H1 (cell line): ENCODE results near the gene SKIC3. TPM values are rescaled to one million over a fixed set of nuclear protein-coding genes. Genes with fewer than 3 reads are reported as not detected.

Source experiments
- CTCF ChIA-PET: fragments of 300-600 bp; sonication (Branson Sonifier 250); formaldehyde crosslinking; loops from one replicate; lab custom pipeline; 2021; ENCODE audit not compliant: partially characterized antibody; lab: Charles Lee
- POLR2A ChIA-PET: fragments of 300-600 bp; sonication (Branson Sonifier 250); formaldehyde crosslinking; loops from one replicate; lab custom pipeline; 2021; ENCODE audit warnings: inconsistent platforms; ENCODE audit not compliant: partially characterized antibody; lab: Charles Lee
- DNase-seq, 2 experiments: peaks; one replicate each; pipeline versions ENCODE4 v3.0.0 to v3.0.0-alpha.2; 2010 to 2022; ENCODE audit warnings: low spot score in 2 of 2, low read depth in 1 of 2, mixed read lengths in 1 of 2
- FAIRE-seq: peaks from 2 replicates; lab custom pipeline; 2011; peaks lifted over from hg19 to GRCh38; lab: Jason Lieb, UNC
- H2AFZ ChIP-seq: 2 replicates; pipeline ENCODE4 v1.8.1; 2012; ENCODE audit warnings: low read length, inconsistent platforms
- H2AK5ac ChIP-seq: 2 replicates; pipeline ENCODE4 v1.6.1; 2013; ENCODE audit warnings: low read depth, low read length
- H2BK120ac ChIP-seq: replicated peaks from 2 replicates; pipeline ENCODE3; 2013; ENCODE audit warnings: low read depth, low read length, inconsistent platforms
- H2BK12ac ChIP-seq: 2 replicates; pipeline ENCODE4 v1.6.1; 2013; ENCODE audit warnings: low read depth, low read length
- H2BK15ac ChIP-seq: 2 replicates; pipeline ENCODE4 v1.6.1; 2013; ENCODE audit warnings: low read length
- H2BK20ac ChIP-seq: 2 replicates; pipeline ENCODE4 v1.6.1; 2013; ENCODE audit warnings: low read length
- H2BK5ac ChIP-seq: 2 replicates; pipeline ENCODE4 v1.6.1; 2013; ENCODE audit warnings: low read depth, low read length
- H3K14ac ChIP-seq: 2 replicates; pipeline ENCODE4 v1.6.1; 2013; ENCODE audit warnings: inconsistent platforms; ENCODE audit not compliant: insufficient read length
- H3K18ac ChIP-seq: 2 replicates; pipeline ENCODE4 v1.6.1; 2013; ENCODE audit warnings: low read length; ENCODE audit errors: extremely low read depth
- H3K23ac ChIP-seq: 2 replicates; pipeline ENCODE4 v1.6.1; 2013; ENCODE audit warnings: inconsistent platforms; ENCODE audit not compliant: insufficient read length
- H3K23me2 ChIP-seq: 2 replicates; pipeline ENCODE4 v1.6.1; 2013; ENCODE audit warnings: low read depth, low read length
- H3K27ac ChIP-seq: 2 replicates; pipeline ENCODE4 v1.6.1; 2011; ENCODE audit warnings: low read depth, low read length, inconsistent platforms
- H3K27me3 ChIP-seq, 4 experiments: replicated peaks in 1 of 4; 1 replicate in 1 of 4; 2 replicates in 3 of 4; pipeline versions ENCODE4 v1.6.1 to v1.8.1; 2011 to 2013; ENCODE audit warnings: low read length in 3 of 4, mild to moderate bottlenecking in 3 of 4, inconsistent platforms in 2 of 4, mixed read lengths in 2 of 4, moderate library complexity in 1 of 4; ENCODE audit not compliant: control insufficient read depth in 3 of 4, insufficient read depth in 3 of 4; ENCODE audit errors: extremely low read depth in 1 of 4
- H3K36me3 ChIP-seq, 4 experiments: 2 replicates each; pipeline versions ENCODE4 v1.6.1 to v1.8.1; 2011 to 2013; ENCODE audit warnings: mild to moderate bottlenecking in 4 of 4, low read length in 3 of 4, moderate library complexity in 2 of 4, control low read depth in 1 of 4, inconsistent platforms in 1 of 4; ENCODE audit not compliant: insufficient read depth in 4 of 4, control insufficient read depth in 2 of 4
- H3K4ac ChIP-seq: replicated peaks from 2 replicates; pipeline ENCODE3; 2013; ENCODE audit warnings: low read length, low read depth, mixed read lengths, inconsistent platforms; ENCODE audit not compliant: insufficient read length
- H3K4me1 ChIP-seq, 4 experiments: replicated peaks in 1 of 4; 1 replicate in 1 of 4; 2 replicates in 3 of 4; pipeline versions ENCODE4 v1.6.1 to v1.8.1; 2011 to 2013; ENCODE audit warnings: low read length in 3 of 4, inconsistent platforms in 2 of 4, mixed read lengths in 1 of 4; ENCODE audit not compliant: insufficient read depth in 4 of 4, control insufficient read depth in 3 of 4
- H3K4me2 ChIP-seq, 2 experiments: 2 replicates each; pipeline versions ENCODE4 v1.6.1 to v1.8.1; 2011 to 2013; ENCODE audit warnings: low read depth in 2 of 2, low read length in 2 of 2, control low read depth in 1 of 2, inconsistent platforms in 1 of 2, mild to moderate bottlenecking in 1 of 2; ENCODE audit not compliant: insufficient read depth in 1 of 2
- H3K4me3 ChIP-seq, 4 experiments: fragments of 200-600, 300-600 bp in 1 of 4; sonication (generic), shearing (Covaris generic), sonication (Bioruptor Twin) in 1 of 4; 2 replicates each; pipeline versions ENCODE4 v1.5.1 to v1.8.1; 2011 to 2016; ENCODE audit warnings: low read length in 4 of 4, low read depth in 3 of 4, control low read depth in 2 of 4, inconsistent platforms in 2 of 4, mild to moderate bottlenecking in 2 of 4, mixed read lengths in 1 of 4, moderate library complexity in 1 of 4; ENCODE audit not compliant: insufficient read depth in 2 of 4; ENCODE audit errors: extremely low read depth in 1 of 4
- H3K56ac ChIP-seq: replicated peaks from 2 replicates; pipeline ENCODE3; 2013; ENCODE audit warnings: low read depth, mild to moderate bottlenecking, mixed read lengths, low read length, inconsistent platforms; ENCODE audit not compliant: insufficient read length
- H3K79me1 ChIP-seq: 2 replicates; pipeline ENCODE4 v1.6.1; 2013; ENCODE audit warnings: low read depth, low read length, control low read depth
- H3K79me2 ChIP-seq, 2 experiments: 2 replicates each; pipeline versions ENCODE4 v1.6.1 to v1.8.1; 2012 to 2013; ENCODE audit warnings: low read length in 2 of 2, mild to moderate bottlenecking in 2 of 2, inconsistent platforms in 1 of 2; ENCODE audit not compliant: insufficient read depth in 2 of 2, control insufficient read depth in 1 of 2
- H3K9ac ChIP-seq, 4 experiments: replicated peaks in 1 of 4; 1 replicate in 1 of 4; 2 replicates in 3 of 4; pipeline versions ENCODE4 v1.6.1 to v1.8.1; 2011 to 2013; ENCODE audit warnings: low read depth in 3 of 4, low read length in 3 of 4, control low read depth in 2 of 4, mild to moderate bottlenecking in 2 of 4, moderate library complexity in 2 of 4, inconsistent platforms in 1 of 4; ENCODE audit errors: extremely low read depth in 1 of 4
- H3K9me3 ChIP-seq, 2 experiments: 2 replicates each; pipeline versions ENCODE4 v1.6.1 to v1.8.1; 2012 to 2013; ENCODE audit warnings: mild to moderate bottlenecking in 2 of 2, moderate library complexity in 2 of 2, control low read depth in 1 of 2, inconsistent platforms in 1 of 2, low read depth in 1 of 2, low read length in 1 of 2, mixed read lengths in 1 of 2; ENCODE audit not compliant: insufficient read depth in 2 of 2
- H4K20me1 ChIP-seq, 2 experiments: replicated peaks in 1 of 2; 2 replicates each; pipeline versions ENCODE3 to v1.8.1; 2011 to 2013; ENCODE audit warnings: inconsistent platforms in 2 of 2, low read length in 2 of 2, mild to moderate bottlenecking in 1 of 2; ENCODE audit not compliant: insufficient read depth in 2 of 2, control insufficient read depth in 1 of 2
- H4K5ac ChIP-seq: 2 replicates; pipeline ENCODE4 v1.6.1; 2013; ENCODE audit warnings: low read length, low read depth, mixed read lengths, inconsistent platforms; ENCODE audit not compliant: insufficient read length
- H4K8ac ChIP-seq: 2 replicates; pipeline ENCODE4 v1.8.0; 2013; ENCODE audit warnings: mild to moderate bottlenecking, moderate library complexity, low read length, inconsistent platforms; ENCODE audit not compliant: insufficient read depth; ENCODE audit errors: extremely low read depth
- H4K91ac ChIP-seq: replicated peaks from 2 replicates; pipeline ENCODE3; 2013; ENCODE audit warnings: low read length, mixed read lengths, inconsistent platforms; ENCODE audit not compliant: insufficient read length
- HDAC2 ChIP-seq, 2 experiments: fragments of 300-600 bp in 1 of 2; sonication (generic) in 1 of 2; IDR thresholded peaks; 2 replicates each; pipeline ENCODE4 v1.6.1; 2011 to 2012; ENCODE audit warnings: low read depth in 2 of 2, low read length in 2 of 2, mild to moderate bottlenecking in 2 of 2, moderate library complexity in 2 of 2, borderline replicate concordance in 1 of 2, inconsistent platforms in 1 of 2
- KDM1A ChIP-seq: fragments of 200-600, 300-600 bp; sonication (generic); IDR thresholded peaks from 2 replicates; pipeline ENCODE4 v1.7.1; 2016; ENCODE audit warnings: mild to moderate bottlenecking, low read length, borderline replicate concordance
- WGBS, 2 experiments: shearing (Covaris generic) in 1 of 2; methylation state at CpG; one replicate each; pipeline versions ENCODE4 v1.1.6 to v1.1.7; 2013 to 2015; ENCODE audit warnings: low lambda C conversion rate in 2 of 2, mixed read lengths in 2 of 2, inconsistent platforms in 1 of 2, low coverage in 1 of 2, missing lambda C conversion rate in 1 of 2; ENCODE audit not compliant: insufficient replicate concordance in 2 of 2, insufficient coverage in 1 of 2, insufficient read length in 1 of 2; ENCODE audit errors: extremely low coverage in 1 of 2, missing lambda C conversion rate in 1 of 2; 5-methylcytosine and 5-hydroxymethylcytosine counted together
- polyA plus RNA-seq, 7 experiments: library from polyadenylated mRNA; depleted of rRNA in 3 of 7; stranded (reverse) in 5 of 7; unstranded in 2 of 7; fragments of >200 nt in 5 of 7; fragments of 200-250 nt in 2 of 7; gene quantifications; 1 replicate in 5 of 7; 2 replicates in 1 of 7; 4 replicates in 1 of 7; pipeline versions ENCODE4 v1.2.1 to v1.2.3, GENCODE V29; 2011 to 2013; ENCODE audit warnings: missing spikeins in 2 of 7, mixed read lengths in 2 of 7
- total RNA-seq: library from RNA; stranded (reverse); fragmentation: NEBNext Ultra II Directional; extraction: Animal tissue kit (Norgen Biotek cat#: 25700); gene quantifications from 2 replicates; pipeline ENCODE4 v1.2.1, GENCODE V29; 2021

Gene SKIC3
- total and polyA plus RNA-seq, 2 of the 8 experiments (the other 6 are each of a cell fraction or from before 2014, with no cell fraction given): 13.7 to 53.7 TPM

GRCh38 chr5:95532415-95532814 is 22.4 kb downstream of the SKIC3 start:
- no peak overlapping the region for H3K27ac ChIP-seq

More at GRCh38 chr5:95532415-95532814, 22.4 kb downstream of the SKIC3 start:
- Histone ChIP-seq H3K4me1 (no peaks in the 10 kb centered on the region), H2AK5ac (no peak overlapping the region), H3K9ac (no peak overlapping the region), H3K4ac (no peak overlapping the region), H3K36me3 (peaks cover 7 to 37% (median 12%) of the 10 kb centered on the region in 4 experiments), H3K27me3 (no peaks in the 10 kb centered on the region), H3K14ac (no peak overlapping the region), H3K79me1 (no peaks in the 10 kb centered on the region), H4K91ac (no peak overlapping the region), H3K56ac (no peak overlapping the region), H4K20me1 (no peaks in the 10 kb centered on the region), H2BK120ac (no peak overlapping the region), H3K4me2 (no peak overlapping the region; a peak in 1 of 4 replicates), H3K79me2 (no peaks in the 10 kb centered on the region), H3K18ac (no peak overlapping the region), H2AFZ (no peak overlapping the region), H4K5ac (no peak overlapping the region), H2BK15ac (no peak overlapping the region), H2BK12ac (no peak overlapping the region), H4K8ac (no peak overlapping the region), H3K23ac (no peak overlapping the region), H2BK20ac (no peak overlapping the region), H2BK5ac (no peak overlapping the region), H3K4me3 (no peak overlapping the region; a peak in 1 of 8 replicates), H3K23me2 (peaks cover 1% of the 10 kb centered on the region; the same call in 1 of the 2 replicates), H3K9me3 (no peaks in the 10 kb centered on the region)
- DNase-seq: no peak
- no peak for TF ChIP-seq KDM1A
- no peak for TF ChIP-seq HDAC2 (IDR thresholded peaks at IDR 0.05; ENCODE audit: borderline replicate concordance in 1 of 2, low read depth in 2 of 2, low read length in 2 of 2)
- POLR2A ChIA-PET: interaction anchor here (0.7 kb wide), 1 partner anchor 9 kb away, joined by 3 read pairs; no protein-coding TSS in a partner anchor
- CTCF ChIA-PET: interaction anchor here (0.6 kb wide), 2 partner anchors 11 to 14 kb away, joined by 3 read pairs; no protein-coding TSS in a partner anchor
- WGBS, 2 experiments: 56% methylated on average over 2 of the region's 2 CpGs; no CpG with 5 or more reads in 1 of the 2 experiments
- FAIRE-seq: no peak
